Measurements from ENCODE around the gene SLC66A3. TPM values are rescaled to one million over a fixed set of nuclear protein-coding genes. Genes with fewer than 3 reads are reported as not detected.

The SLC66A3 gene
- total RNA-seq, 4 donors from 2014 or later: 2.2 to 67.3 (median 39.8) TPM

DNA sequence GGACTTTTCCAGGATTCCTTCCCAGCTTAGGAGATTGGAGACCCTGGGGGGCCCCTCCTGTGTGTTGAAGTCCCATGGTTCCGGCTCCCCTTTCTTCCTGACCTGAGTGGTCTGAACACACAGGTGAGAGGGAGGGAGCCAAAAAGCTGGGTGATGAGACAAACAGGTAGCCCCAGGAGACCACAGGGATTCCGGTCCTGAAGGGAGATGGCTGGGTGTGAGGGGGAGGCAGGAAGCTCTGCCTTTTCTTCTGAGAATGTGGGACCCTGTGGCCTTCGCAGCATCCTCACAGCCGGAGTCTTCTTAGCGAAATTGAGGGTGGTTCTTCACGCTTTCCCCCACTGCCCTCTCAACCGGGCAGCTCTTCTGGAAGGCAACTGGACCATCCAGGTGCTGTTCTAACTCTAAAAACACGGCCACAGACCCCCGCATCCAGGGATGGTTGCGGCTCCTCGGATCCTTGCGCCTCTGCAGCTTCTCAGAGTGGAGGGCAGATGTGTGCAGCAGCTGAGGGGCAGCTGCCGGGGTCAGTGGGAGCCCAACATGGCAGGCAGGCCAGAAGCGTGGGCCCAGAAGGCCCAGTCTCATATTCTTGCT is 4.4 kb downstream of the SLC66A3 start:
- Histone ChIP-seq H3K27ac (no peak overlapping the region), H3K4me3 (no peak overlapping the region), H3K4me1 (peaks cover 0 to 14% (median 10%) of the 10 kb centered on the region in 4 donors), H3K9me3 (no peaks in the 10 kb centered on the region), H3K36me3 (no peaks in the 10 kb centered on the region), H3K27me3 (no peaks in the 10 kb centered on the region)
- 96 to 100% methylated on average over 1 to 13 of the region's 14 CpGs for WGBS, 2 donors (ENCODE audit: low coverage in 1 of 2)
- no peak for DNase-seq
- in situ Hi-C loops (cut with MboI; ENCODE audit: low pct_ligation_motif_present in 1 of 4, low pct_unique_long_range_greater_than_20kb in 1 of 4, low sequenced_read_pairs in 3 of 4) (no loop called here), intact Hi-C loops (cut with DNase I; ENCODE audit: low total_unique reads) (no loop called here)
- TF ChIP-seq EP300 (IDR thresholded peaks at IDR 0.05; ENCODE audit: low read depth) (no peak), POLR2A (IDR thresholded peaks at IDR 0.05) (no peak), POLR2AphosphoS5 (IDR thresholded peaks at IDR 0.05) (no peak)
- TF ChIP-seq, protein P1, sequence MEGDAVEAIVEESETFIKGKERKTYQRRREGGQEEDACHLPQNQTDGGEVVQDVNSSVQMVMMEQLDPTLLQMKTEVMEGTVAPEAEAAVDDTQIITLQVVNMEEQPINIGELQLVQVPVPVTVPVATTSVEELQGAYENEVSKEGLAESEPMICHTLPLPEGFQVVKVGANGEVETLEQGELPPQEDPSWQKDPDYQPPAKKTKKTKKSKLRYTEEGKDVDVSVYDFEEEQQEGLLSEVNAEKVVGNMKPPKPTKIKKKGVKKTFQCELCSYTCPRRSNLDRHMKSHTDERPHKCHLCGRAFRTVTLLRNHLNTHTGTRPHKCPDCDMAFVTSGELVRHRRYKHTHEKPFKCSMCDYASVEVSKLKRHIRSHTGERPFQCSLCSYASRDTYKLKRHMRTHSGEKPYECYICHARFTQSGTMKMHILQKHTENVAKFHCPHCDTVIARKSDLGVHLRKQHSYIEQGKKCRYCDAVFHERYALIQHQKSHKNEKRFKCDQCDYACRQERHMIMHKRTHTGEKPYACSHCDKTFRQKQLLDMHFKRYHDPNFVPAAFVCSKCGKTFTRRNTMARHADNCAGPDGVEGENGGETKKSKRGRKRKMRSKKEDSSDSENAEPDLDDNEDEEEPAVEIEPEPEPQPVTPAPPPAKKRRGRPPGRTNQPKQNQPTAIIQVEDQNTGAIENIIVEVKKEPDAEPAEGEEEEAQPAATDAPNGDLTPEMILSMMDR (IDR thresholded peaks at IDR 0.05): no peak

DNA sequence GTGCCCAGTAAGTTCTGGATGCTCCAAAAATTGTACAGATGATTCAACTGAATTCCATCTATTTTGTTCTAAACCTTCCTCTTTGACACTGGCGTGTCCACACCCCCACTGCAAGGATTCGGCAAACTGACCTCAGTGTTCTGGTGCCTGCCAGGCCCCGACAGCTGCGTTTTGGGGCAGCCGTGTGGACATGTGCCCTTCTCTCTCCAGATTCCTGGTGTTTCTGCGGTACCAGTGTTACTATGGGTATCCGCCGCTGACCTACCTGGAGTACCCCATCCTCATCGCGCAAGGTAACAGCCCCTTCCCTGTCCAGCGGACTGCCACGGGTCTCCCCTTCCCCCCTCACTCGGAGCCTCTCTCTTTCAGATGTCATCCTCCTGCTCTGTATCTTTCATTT is 5.0 kb downstream of the SLC66A3 start:
- WGBS, 2 donors (ENCODE audit: low coverage in 1 of 2): 92% methylated on average over 13 of the region's 13 CpGs; no CpG with 5 or more reads in 1 of the 2 donors

DNA sequence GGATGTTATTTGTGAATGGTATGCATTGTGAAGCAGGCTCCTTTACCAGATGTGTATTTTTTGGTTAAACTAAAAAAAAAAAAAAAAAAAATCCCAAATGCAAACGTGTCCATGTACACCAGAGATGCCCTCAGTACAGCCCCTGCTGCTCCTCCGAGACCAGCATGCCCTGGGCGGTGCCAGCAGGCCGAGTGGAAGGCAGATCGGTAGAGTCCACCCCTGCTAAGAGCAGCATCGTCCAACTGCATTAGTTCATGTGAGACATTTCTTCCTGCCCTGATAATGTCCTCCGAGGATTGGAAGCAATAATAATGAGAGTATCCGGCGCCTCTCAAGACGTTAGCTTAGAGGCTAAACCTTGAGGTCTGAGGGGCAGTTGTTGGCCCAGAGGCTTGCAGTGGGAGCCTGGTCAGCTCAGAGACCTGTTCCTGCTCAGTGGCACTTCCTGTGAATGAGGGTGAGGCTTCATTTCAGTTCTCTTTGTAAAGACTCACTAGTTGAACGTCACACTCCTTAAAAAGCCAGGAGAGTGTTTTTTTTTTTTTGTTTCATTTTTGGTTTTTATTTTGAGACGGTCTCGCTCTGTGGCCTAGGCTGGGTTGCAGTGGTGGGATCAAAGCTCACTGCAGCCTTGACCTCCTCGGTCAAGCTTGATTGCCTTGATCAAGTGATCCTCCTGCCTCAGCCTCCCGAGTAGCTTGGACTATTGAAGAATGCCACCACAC is 5.6 kb downstream of the SLC66A3 start:
- Histone ChIP-seq H3K4me3 (no peak overlapping the region), H3K9me3 (no peaks in the 10 kb centered on the region), H3K27me3 (no peaks in the 10 kb centered on the region), H3K4me1 (peaks cover 0 to 8% (median 7%) of the 10 kb centered on the region in 4 donors), H3K27ac (peak overlapping the region in 1 of 4 donors; percentile 17), H3K36me3 (no peaks in the 10 kb centered on the region)
- DNase-seq: peak; percentile 30
- WGBS, 2 donors (ENCODE audit: low coverage in 1 of 2): 66 to 75% methylated on average over 3 to 15 of the region's 15 CpGs
- TF ChIP-seq POLR2A (IDR thresholded peaks at IDR 0.05) (no peak), EP300 (IDR thresholded peaks at IDR 0.05; ENCODE audit: low read depth) (no peak), POLR2AphosphoS5 (IDR thresholded peaks at IDR 0.05) (no peak)
- TF ChIP-seq, protein P1 (IDR thresholded peaks at IDR 0.05): no peak
- intact Hi-C loops (cut with DNase I; ENCODE audit: low total_unique reads): no loop called here
- in situ Hi-C loops (cut with MboI; ENCODE audit: low pct_ligation_motif_present in 1 of 4, low pct_unique_long_range_greater_than_20kb in 1 of 4, low sequenced_read_pairs in 3 of 4): no loop called here

More for the DNA sequence above, 5.0 kb downstream of the SLC66A3 start:
- TF ChIP-seq POLR2AphosphoS5 (IDR thresholded peaks at IDR 0.05): no peak
- TF ChIP-seq POLR2A (IDR thresholded peaks at IDR 0.05): no peak
- no peak for TF ChIP-seq EP300 (IDR thresholded peaks at IDR 0.05; ENCODE audit: low read depth)
- TF ChIP-seq, protein P1 (IDR thresholded peaks at IDR 0.05): no peak
- in situ Hi-C loops (cut with MboI; ENCODE audit: low pct_ligation_motif_present in 1 of 4, low pct_unique_long_range_greater_than_20kb in 1 of 4, low sequenced_read_pairs in 3 of 4): no loop called here
- H3K27ac ChIP-seq: no peak overlapping the region
- H3K27me3 ChIP-seq: no peaks in the 10 kb centered on the region
- H3K4me1 ChIP-seq: peaks cover 0 to 14% (median 9%) of the 10 kb centered on the region in 4 donors
- DNase-seq: no peak
- H3K36me3 ChIP-seq: no peaks in the 10 kb centered on the region
- intact Hi-C loops (cut with DNase I; ENCODE audit: low total_unique reads): no loop called here
- no peak overlapping the region for H3K4me3 ChIP-seq
- H3K9me3 ChIP-seq: no peaks in the 10 kb centered on the region

DNA sequence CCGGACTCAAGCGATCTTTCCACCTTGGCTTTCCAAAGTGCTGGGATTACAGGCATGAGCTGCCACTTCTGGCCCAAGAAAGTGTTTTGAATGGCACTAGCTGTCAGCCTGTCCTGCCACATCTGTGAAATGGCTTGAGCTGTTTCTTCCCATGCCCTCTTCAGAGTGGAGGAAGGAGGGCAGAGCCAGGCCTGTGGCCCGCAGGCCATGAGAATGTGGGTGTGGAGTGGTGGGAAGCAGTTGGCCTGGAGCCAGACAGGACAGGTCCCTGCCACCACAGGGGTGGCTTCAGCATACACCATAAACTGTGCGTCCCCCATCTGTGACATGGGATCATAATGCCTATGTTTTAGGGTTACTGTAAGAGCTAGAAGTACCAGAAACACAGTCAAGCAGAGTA is 6.5 kb downstream of the SLC66A3 start:
- H3K4me1 ChIP-seq: no peaks in the 10 kb centered on the region
- no peak overlapping the region for H3K27ac ChIP-seq
- 98% methylated on average over 4 of the region's 4 CpGs; no CpG with 5 or more reads in 1 of the 2 donors for WGBS, 2 donors (ENCODE audit: low coverage in 1 of 2)
- DNase-seq: no peak
- no peaks in the 10 kb centered on the region for H3K27me3 ChIP-seq
- TF ChIP-seq, protein P1 (IDR thresholded peaks at IDR 0.05): no peak
- TF ChIP-seq POLR2AphosphoS5 (IDR thresholded peaks at IDR 0.05): no peak
- no peak for TF ChIP-seq POLR2A (IDR thresholded peaks at IDR 0.05)
- no peak for TF ChIP-seq EP300 (IDR thresholded peaks at IDR 0.05; ENCODE audit: low read depth)
- no peaks in the 10 kb centered on the region for H3K9me3 ChIP-seq
- no peaks in the 10 kb centered on the region for H3K36me3 ChIP-seq
- H3K4me3 ChIP-seq: no peak overlapping the region
- intact Hi-C loops (cut with DNase I; ENCODE audit: low total_unique reads) (no loop called here), in situ Hi-C loops (cut with MboI; ENCODE audit: low pct_ligation_motif_present in 1 of 4, low pct_unique_long_range_greater_than_20kb in 1 of 4, low sequenced_read_pairs in 3 of 4) (no loop called here)

Measured in transverse colon (tissue), 4 donors.